ENCODE measurements around the gene CTDSP1.

DNA sequence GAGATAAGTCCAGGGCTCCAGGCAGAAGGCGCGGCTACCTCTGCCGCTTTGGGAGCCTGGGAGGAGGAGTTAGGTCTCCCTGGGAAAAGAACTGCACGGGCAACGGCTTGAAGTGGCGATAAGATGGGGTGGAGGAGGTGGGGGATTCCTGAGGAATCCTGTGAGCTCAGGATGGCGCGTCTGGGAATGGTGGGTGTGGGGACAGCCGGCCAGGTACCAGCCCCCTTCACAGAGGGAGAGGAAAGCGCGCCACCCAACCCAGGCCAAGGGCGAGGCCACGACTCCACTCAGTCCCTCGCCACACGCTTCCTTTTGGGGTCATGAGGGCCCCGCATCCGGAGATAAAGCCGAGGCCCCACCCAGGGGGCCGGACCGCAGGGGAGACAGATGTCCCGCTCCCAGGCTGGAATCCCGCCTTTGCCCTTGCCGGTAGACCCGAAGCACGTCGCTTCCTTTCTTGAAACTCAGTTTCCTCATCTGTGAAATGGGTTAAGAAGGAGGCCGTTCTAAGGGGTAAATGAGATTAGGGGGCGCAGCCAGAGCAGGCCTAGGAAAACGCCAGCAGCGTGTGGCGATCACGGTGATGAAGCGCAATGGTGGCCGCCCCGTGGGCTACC is 1.7 kb upstream of the CTDSP1 start:
- TF ChIP-seq, protein P1, sequence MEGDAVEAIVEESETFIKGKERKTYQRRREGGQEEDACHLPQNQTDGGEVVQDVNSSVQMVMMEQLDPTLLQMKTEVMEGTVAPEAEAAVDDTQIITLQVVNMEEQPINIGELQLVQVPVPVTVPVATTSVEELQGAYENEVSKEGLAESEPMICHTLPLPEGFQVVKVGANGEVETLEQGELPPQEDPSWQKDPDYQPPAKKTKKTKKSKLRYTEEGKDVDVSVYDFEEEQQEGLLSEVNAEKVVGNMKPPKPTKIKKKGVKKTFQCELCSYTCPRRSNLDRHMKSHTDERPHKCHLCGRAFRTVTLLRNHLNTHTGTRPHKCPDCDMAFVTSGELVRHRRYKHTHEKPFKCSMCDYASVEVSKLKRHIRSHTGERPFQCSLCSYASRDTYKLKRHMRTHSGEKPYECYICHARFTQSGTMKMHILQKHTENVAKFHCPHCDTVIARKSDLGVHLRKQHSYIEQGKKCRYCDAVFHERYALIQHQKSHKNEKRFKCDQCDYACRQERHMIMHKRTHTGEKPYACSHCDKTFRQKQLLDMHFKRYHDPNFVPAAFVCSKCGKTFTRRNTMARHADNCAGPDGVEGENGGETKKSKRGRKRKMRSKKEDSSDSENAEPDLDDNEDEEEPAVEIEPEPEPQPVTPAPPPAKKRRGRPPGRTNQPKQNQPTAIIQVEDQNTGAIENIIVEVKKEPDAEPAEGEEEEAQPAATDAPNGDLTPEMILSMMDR (IDR thresholded peaks at IDR 0.05; ENCODE audit: low read depth, low read length, missing input control) = no peak
- no peak for TF ChIP-seq HNF4A (conservative IDR thresholded peaks at IDR 0.05)
- TF ChIP-seq, protein P2, sequence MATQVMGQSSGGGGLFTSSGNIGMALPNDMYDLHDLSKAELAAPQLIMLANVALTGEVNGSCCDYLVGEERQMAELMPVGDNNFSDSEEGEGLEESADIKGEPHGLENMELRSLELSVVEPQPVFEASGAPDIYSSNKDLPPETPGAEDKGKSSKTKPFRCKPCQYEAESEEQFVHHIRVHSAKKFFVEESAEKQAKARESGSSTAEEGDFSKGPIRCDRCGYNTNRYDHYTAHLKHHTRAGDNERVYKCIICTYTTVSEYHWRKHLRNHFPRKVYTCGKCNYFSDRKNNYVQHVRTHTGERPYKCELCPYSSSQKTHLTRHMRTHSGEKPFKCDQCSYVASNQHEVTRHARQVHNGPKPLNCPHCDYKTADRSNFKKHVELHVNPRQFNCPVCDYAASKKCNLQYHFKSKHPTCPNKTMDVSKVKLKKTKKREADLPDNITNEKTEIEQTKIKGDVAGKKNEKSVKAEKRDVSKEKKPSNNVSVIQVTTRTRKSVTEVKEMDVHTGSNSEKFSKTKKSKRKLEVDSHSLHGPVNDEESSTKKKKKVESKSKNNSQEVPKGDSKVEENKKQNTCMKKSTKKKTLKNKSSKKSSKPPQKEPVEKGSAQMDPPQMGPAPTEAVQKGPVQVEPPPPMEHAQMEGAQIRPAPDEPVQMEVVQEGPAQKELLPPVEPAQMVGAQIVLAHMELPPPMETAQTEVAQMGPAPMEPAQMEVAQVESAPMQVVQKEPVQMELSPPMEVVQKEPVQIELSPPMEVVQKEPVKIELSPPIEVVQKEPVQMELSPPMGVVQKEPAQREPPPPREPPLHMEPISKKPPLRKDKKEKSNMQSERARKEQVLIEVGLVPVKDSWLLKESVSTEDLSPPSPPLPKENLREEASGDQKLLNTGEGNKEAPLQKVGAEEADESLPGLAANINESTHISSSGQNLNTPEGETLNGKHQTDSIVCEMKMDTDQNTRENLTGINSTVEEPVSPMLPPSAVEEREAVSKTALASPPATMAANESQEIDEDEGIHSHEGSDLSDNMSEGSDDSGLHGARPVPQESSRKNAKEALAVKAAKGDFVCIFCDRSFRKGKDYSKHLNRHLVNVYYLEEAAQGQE (IDR thresholded peaks at IDR 0.05) = no peak

Measured in liver (tissue), 3 donors.